ENCODE data around the gene NR2F1.

GRCh38 chr5:93576994-93577853 lies 5.8 kb upstream of the NR2F1 start:
- TF ChIP-seq EZH2phosphoT487 (IDR thresholded peaks at IDR 0.05; ENCODE audit: borderline replicate concordance, low read length) (no peak), EZH2 (IDR thresholded peaks at IDR 0.05; ENCODE audit: low read length, unreplicated experiment) (no peak), CTCF (conservative IDR thresholded peaks at IDR 0.05; ENCODE audit: low read depth, low read length) (no peak)
